Neural crest cell (in vitro differentiated cells): ENCODE data around the gene PHACTR2. TPM values are rescaled to one million over a fixed set of nuclear protein-coding genes. Genes with fewer than 3 reads are reported as not detected.

ENCODE experiments used
- DNase-seq: peaks from one replicate; pipeline ENCODE4 v3.0.0; 2021; ENCODE audit warnings: low read depth, mixed read lengths, low spot score
- H3K27ac Mint-ChIP-seq: one replicate; pipeline ENCODE4 v1.8.0; 2021; ENCODE audit warnings: mild to moderate bottlenecking, mixed read lengths; ENCODE audit not compliant: unreplicated experiment
- H3K27me3 Mint-ChIP-seq: 2 replicates; pipeline ENCODE4 v1.8.0; 2021; ENCODE audit warnings: low read depth, mild to moderate bottlenecking, mixed read lengths
- H3K36me3 Mint-ChIP-seq: 2 replicates; pipeline ENCODE4 v1.8.0; 2021; ENCODE audit warnings: low read depth, mild to moderate bottlenecking, mixed read lengths
- H3K4me1 Mint-ChIP-seq: 2 replicates; pipeline ENCODE4 v1.8.0; 2021; ENCODE audit warnings: mixed read lengths
- H3K4me3 Mint-ChIP-seq: one replicate; pipeline ENCODE4 v1.8.0; 2021; ENCODE audit warnings: mild to moderate bottlenecking, mixed read lengths
- H3K9me3 Mint-ChIP-seq: 2 replicates; pipeline ENCODE4 v1.8.0; 2021; ENCODE audit warnings: mixed read lengths
- CTCF ChIP-seq: fragments of 200-600 bp; sonication (generic); conservative IDR thresholded peaks from 2 replicates; pipeline ENCODE4 v1.5.0; 2021; ENCODE audit warnings: antibody characterized with exemption, mild to moderate bottlenecking
- total RNA-seq: library from RNA; stranded (reverse); gene quantifications from 2 replicates; pipeline ENCODE4 v1.2.1, GENCODE V29; 2021

The PHACTR2 gene
- total RNA-seq, 1 donor from 2014 or later: 15.1 TPM

GRCh38 chr6:143677577-143677890 lies 231 bp upstream of the PHACTR2 start:
- peaks cover 2% of the 10 kb centered on the region for H3K9me3 Mint-ChIP-seq
- H3K27ac Mint-ChIP-seq: no peak overlapping the region
- H3K4me3 Mint-ChIP-seq: peak overlapping the region; percentile 76
- H3K36me3 Mint-ChIP-seq: peaks cover 2% of the 10 kb centered on the region
- no peak for DNase-seq
- H3K4me1 Mint-ChIP-seq: peaks cover 34% of the 10 kb centered on the region
- no peak for TF ChIP-seq CTCF
- peaks cover 18% of the 10 kb centered on the region for H3K27me3 Mint-ChIP-seq

- peak overlapping the region; percentile 94 for H3K4me3 Mint-ChIP-seq
- H3K4me1 Mint-ChIP-seq: peaks cover 29% of the 10 kb centered on the region
- peaks cover 18% of the 10 kb centered on the region for H3K27me3 Mint-ChIP-seq
- no peak overlapping the region for H3K27ac Mint-ChIP-seq
- no peak for TF ChIP-seq CTCF
- H3K36me3 Mint-ChIP-seq: peaks cover 8% of the 10 kb centered on the region
- DNase-seq: no peak
- H3K9me3 Mint-ChIP-seq: peaks cover 7% of the 10 kb centered on the region
Measured at GRCh38 chr6:143679041-143679440, 1.3 kb downstream of the PHACTR2 start.

- Mint-ChIP-seq H3K27ac (no peak overlapping the region), H3K27me3 (peaks cover 18% of the 10 kb centered on the region), H3K4me3 (peak overlapping the region; percentile 50), H3K9me3 (peaks cover 8% of the 10 kb centered on the region), H3K36me3 (peaks cover 12% of the 10 kb centered on the region), H3K4me1 (peaks cover 26% of the 10 kb centered on the region)
- TF ChIP-seq CTCF: no peak
- no peak for DNase-seq
Measured at GRCh38 chr6:143680141-143680540, 2.4 kb downstream of the PHACTR2 start.

GRCh38 chr6:143682805-143683204 lies 5.0 kb downstream of the PHACTR2 start:
- Mint-ChIP-seq H3K27ac (no peak overlapping the region), H3K4me3 (no peak overlapping the region), H3K9me3 (peaks cover 8% of the 10 kb centered on the region), H3K27me3 (peaks cover 16% of the 10 kb centered on the region), H3K4me1 (peaks cover 14% of the 10 kb centered on the region), H3K36me3 (peaks cover 12% of the 10 kb centered on the region)
- DNase-seq: no peak
- TF ChIP-seq CTCF: no peak

GRCh38 chr6:143684486-143684885 lies 6.7 kb downstream of the PHACTR2 start:
- peaks cover 12% of the 10 kb centered on the region for H3K36me3 Mint-ChIP-seq
- H3K4me1 Mint-ChIP-seq: peaks cover 3% of the 10 kb centered on the region
- H3K4me3 Mint-ChIP-seq: no peak overlapping the region
- no peak for TF ChIP-seq CTCF
- no peak for DNase-seq
- H3K27me3 Mint-ChIP-seq: peaks cover 12% of the 10 kb centered on the region
- H3K27ac Mint-ChIP-seq: no peak overlapping the region
- peaks cover 8% of the 10 kb centered on the region for H3K9me3 Mint-ChIP-seq

DNA sequence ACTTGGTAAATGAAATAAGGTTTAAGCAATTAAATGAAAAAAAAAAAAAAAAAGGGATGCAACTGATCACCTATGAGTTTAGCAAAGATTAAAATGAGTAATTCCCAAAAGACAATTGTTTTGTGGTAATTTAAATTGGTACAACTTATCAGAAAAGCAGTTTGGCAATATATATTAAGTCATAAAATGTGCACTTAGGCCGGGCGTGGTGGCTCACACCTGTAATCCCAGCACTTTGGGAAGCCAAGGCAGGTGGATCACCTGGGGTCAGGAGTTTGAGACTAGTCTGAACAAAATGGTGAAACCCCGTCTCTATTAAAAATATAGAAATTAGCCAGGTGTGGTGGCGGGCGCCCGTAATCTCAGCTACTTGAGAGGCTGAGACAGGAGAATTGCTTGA lies 7.9 kb downstream of the PHACTR2 start:
- H3K27me3 Mint-ChIP-seq: peaks cover 6% of the 10 kb centered on the region
- peaks cover under 1% of the 10 kb centered on the region for H3K4me1 Mint-ChIP-seq
- no peak overlapping the region for H3K4me3 Mint-ChIP-seq
- no peak overlapping the region for H3K27ac Mint-ChIP-seq
- H3K36me3 Mint-ChIP-seq: peaks cover 12% of the 10 kb centered on the region
- TF ChIP-seq CTCF: no peak
- no peak for DNase-seq
- H3K9me3 Mint-ChIP-seq: peaks cover 8% of the 10 kb centered on the region
